Caco-2 (cell line): ENCODE data around the gene MDFIC. TPM values are rescaled to one million over a fixed set of nuclear protein-coding genes. Genes with fewer than 3 reads are reported as not detected.

Source experiments
- BruUV-seq: library from RNA; stranded (reverse); fragments of 400-500 nt; replicated peaks from 2 replicates; lab custom pipeline; 2021; lab: Mats Ljungman, UMichigan
- CTCF ChIA-PET: fragments of 300-600 bp; sonication (Branson Sonifier 250); formaldehyde crosslinking; loops from one replicate; lab custom pipeline; 2022; ENCODE audit warnings: antibody characterized with exemption; lab: Charles Lee
- POLR2A ChIA-PET: fragments of 300-600 bp; sonication (Branson Sonifier 250); formaldehyde crosslinking; loops from one replicate; lab custom pipeline; 2022; ENCODE audit warnings: antibody characterized with exemption; lab: Charles Lee
- DNase-seq, 2 experiments: peaks; one replicate each; pipeline versions ENCODE4 v3.0.0 to v3.0.0-alpha.2; 2020 to 2022
- H3K27me3 ChIP-seq: replicated peaks from 2 replicates; pipeline ENCODE4 v1.6.0; 2011; ENCODE audit warnings: low read length; ENCODE audit not compliant: control insufficient read depth, insufficient read depth
- H3K36me3 ChIP-seq: 2 replicates; pipeline ENCODE4 v1.5.1; 2011; ENCODE audit warnings: low read length; ENCODE audit not compliant: control insufficient read depth, insufficient read depth
- H3K4me1 ChIP-seq: fragments of 250-450 bp; sonication (Bioruptor Pico); 2 replicates; pipeline ENCODE4 v1.5.1; 2020; ENCODE audit warnings: mild to moderate bottlenecking
- H3K4me3 ChIP-seq: 2 replicates; pipeline ENCODE4 v1.5.1; 2011; ENCODE audit warnings: low read depth, mild to moderate bottlenecking, control low read depth, low read length
- H3K9me3 ChIP-seq: fragments of 250-450 bp; sonication (Bioruptor Pico); 2 replicates; pipeline ENCODE4 v1.5.1; 2020; ENCODE audit warnings: mild to moderate bottlenecking, moderate library complexity
- H3K27ac Mint-ChIP-seq: one replicate; pipeline ENCODE4 v1.8.0; 2022; ENCODE audit warnings: mixed read lengths; ENCODE audit not compliant: unreplicated experiment
- H3K27me3 Mint-ChIP-seq: one replicate; pipeline ENCODE4 v1.8.0; 2022; ENCODE audit warnings: mixed read lengths; ENCODE audit not compliant: insufficient read depth, unreplicated experiment
- H3K36me3 Mint-ChIP-seq: one replicate; pipeline ENCODE4 v1.8.0; 2022; ENCODE audit warnings: mild to moderate bottlenecking, mixed read lengths; ENCODE audit not compliant: insufficient read depth, unreplicated experiment
- H3K4me1 Mint-ChIP-seq: one replicate; pipeline ENCODE4 v1.8.0; 2022; ENCODE audit warnings: low read depth, mixed read lengths; ENCODE audit not compliant: unreplicated experiment
- H3K4me3 Mint-ChIP-seq: one replicate; pipeline ENCODE4 v1.8.0; 2022; ENCODE audit warnings: mild to moderate bottlenecking, moderate library complexity, mixed read lengths; ENCODE audit not compliant: unreplicated experiment
- H3K9me3 Mint-ChIP-seq: one replicate; pipeline ENCODE4 v1.8.0; 2022; ENCODE audit warnings: mixed read lengths; ENCODE audit not compliant: unreplicated experiment
- intact Hi-C: fragments of 100-400 bp; cut with micrococcal nuclease; formaldehyde crosslinking; loops from one replicate; pipeline ENCODE4 v1.10.0; 2022; ENCODE audit not compliant: unreplicated experiment
- total RNA-seq: library from RNA; stranded (reverse); gene quantifications from 2 replicates; pipeline ENCODE4 v1.2.3, GENCODE V29; 2022
- TF ChIP-seq, protein P1 (sequence below), 2 experiments: fragments of 200-600 bp in 1 of 2; IDR thresholded peaks; 1 replicate in 1 of 2; 2 replicates in 1 of 2; pipeline versions ENCODE4 v1.5.1 to v1.8.0; 2011 to 2022; ENCODE audit warnings: antibody characterized with exemption in 1 of 2, control low read depth in 1 of 2, inconsistent platforms in 1 of 2, low read depth in 1 of 2, low read length in 1 of 2, mild to moderate bottlenecking in 1 of 2, moderate library complexity in 1 of 2; ENCODE audit not compliant: insufficient read depth in 1 of 2, severe bottlenecking in 1 of 2, unreplicated experiment in 1 of 2

Gene MDFIC
- total RNA-seq, 1 experiment from 2014 or later, result 2.7 TPM

DNA sequence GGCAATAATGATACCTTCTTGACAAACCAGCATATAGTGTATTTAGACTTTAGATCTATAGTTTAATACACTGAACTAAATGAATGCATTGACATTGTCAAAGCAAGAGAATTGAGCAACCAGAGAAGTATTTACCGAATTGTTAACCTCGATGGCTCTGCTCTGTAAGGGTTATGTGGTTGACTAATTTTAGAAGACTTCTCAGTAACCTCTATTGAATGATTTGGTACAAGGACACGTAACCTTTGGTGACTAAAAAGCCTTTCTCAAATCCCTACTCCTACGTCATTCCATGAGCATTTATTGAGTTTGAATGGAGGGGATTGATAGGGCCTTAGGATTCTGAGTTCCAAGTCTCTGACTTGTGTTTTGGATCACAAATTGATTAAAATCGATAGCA lies 67.6 kb downstream of the MDFIC start:
- ChIA-PET CTCF (no interaction called here), POLR2A (no interaction called here)
- TF ChIP-seq, protein P1, sequence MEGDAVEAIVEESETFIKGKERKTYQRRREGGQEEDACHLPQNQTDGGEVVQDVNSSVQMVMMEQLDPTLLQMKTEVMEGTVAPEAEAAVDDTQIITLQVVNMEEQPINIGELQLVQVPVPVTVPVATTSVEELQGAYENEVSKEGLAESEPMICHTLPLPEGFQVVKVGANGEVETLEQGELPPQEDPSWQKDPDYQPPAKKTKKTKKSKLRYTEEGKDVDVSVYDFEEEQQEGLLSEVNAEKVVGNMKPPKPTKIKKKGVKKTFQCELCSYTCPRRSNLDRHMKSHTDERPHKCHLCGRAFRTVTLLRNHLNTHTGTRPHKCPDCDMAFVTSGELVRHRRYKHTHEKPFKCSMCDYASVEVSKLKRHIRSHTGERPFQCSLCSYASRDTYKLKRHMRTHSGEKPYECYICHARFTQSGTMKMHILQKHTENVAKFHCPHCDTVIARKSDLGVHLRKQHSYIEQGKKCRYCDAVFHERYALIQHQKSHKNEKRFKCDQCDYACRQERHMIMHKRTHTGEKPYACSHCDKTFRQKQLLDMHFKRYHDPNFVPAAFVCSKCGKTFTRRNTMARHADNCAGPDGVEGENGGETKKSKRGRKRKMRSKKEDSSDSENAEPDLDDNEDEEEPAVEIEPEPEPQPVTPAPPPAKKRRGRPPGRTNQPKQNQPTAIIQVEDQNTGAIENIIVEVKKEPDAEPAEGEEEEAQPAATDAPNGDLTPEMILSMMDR (IDR thresholded peaks at IDR 0.05; ENCODE audit: insufficient read depth in 1 of 2, low read depth in 1 of 2, low read length in 1 of 2, severe bottlenecking in 1 of 2, unreplicated experiment in 1 of 2), result no peak
- H3K9me3 ChIP-seq, result no peaks in the 10 kb centered on the region
- Mint-ChIP-seq H3K27me3 (no peaks in the 10 kb centered on the region), H3K4me3 (no peak overlapping the region), H3K36me3 (no peaks in the 10 kb centered on the region), H3K27ac (no peak overlapping the region), H3K4me1 (peaks cover 10% of the 10 kb centered on the region), H3K9me3 (peaks cover 8% of the 10 kb centered on the region)
- intact Hi-C loops, result no loop called here
- no peaks in the 10 kb centered on the region for H3K4me1 ChIP-seq
- no peak overlapping the region for H3K4me3 ChIP-seq
- no peaks in the 10 kb centered on the region for H3K36me3 ChIP-seq
- no TSS peak for BruUV-seq
- no peak for DNase-seq
- H3K27me3 ChIP-seq, result no peaks in the 10 kb centered on the region

DNA sequence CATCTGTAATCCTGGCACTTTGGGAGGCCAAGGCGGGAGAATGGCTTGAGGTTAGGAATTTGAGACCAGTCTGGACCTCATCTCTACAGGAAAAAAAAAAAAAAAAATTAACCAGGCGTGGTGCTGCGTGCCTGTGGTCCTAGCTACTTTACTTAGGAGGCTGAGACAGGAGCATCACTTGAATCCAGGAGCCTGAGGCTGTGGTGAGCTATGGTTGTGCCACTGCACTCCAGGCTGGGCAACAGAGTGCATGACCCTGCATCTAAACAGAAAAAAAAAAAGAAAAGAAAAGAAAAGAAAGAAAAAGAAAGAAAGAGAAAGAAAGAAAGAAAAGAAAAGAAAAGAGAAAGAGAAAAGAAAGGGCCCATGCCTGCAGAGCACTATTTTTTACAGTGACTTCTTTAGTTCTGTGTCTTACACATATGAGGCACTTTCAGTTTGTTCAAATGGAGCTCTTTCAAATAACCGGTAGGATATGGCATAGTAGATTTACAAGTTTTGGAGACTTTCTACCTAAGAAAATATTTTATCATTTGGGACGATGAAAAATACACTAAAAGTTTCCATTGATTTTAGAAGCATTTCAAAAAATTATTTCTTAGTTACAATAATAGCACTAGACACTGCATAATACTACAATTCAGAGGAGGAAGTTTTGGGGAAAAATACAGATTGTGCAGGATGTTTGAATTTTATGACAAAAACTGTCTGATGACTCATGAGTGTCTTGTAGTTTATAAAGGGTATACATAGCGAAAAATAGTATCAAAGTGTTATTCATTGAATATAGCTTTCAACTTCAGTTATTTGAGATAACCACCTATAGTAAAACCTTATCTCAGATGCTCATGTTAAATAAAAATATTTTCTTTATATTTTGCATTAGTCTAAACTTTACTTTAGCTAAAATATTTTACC lies 75.9 kb downstream of the MDFIC start:
- H3K36me3 Mint-ChIP-seq, result no peaks in the 10 kb centered on the region
- Histone ChIP-seq H3K36me3 (no peaks in the 10 kb centered on the region), H3K4me3 (no peak overlapping the region), H3K27me3 (no peaks in the 10 kb centered on the region), H3K4me1 (no peaks in the 10 kb centered on the region), H3K9me3 (no peaks in the 10 kb centered on the region)
- ChIA-PET POLR2A (no interaction called here), CTCF (no interaction called here)
- no peak overlapping the region for H3K4me3 Mint-ChIP-seq
- intact Hi-C loops, result no loop called here
- no TSS peak for BruUV-seq
- peaks cover 5% of the 10 kb centered on the region for H3K4me1 Mint-ChIP-seq
- no peak overlapping the region for H3K27ac Mint-ChIP-seq
- no peak for DNase-seq
- H3K27me3 Mint-ChIP-seq, result no peaks in the 10 kb centered on the region
- H3K9me3 Mint-ChIP-seq, result peaks cover 8% of the 10 kb centered on the region
- TF ChIP-seq, protein P1 (IDR thresholded peaks at IDR 0.05; ENCODE audit: insufficient read depth in 1 of 2, low read depth in 1 of 2, low read length in 1 of 2, severe bottlenecking in 1 of 2, unreplicated experiment in 1 of 2), result no peak

DNA sequence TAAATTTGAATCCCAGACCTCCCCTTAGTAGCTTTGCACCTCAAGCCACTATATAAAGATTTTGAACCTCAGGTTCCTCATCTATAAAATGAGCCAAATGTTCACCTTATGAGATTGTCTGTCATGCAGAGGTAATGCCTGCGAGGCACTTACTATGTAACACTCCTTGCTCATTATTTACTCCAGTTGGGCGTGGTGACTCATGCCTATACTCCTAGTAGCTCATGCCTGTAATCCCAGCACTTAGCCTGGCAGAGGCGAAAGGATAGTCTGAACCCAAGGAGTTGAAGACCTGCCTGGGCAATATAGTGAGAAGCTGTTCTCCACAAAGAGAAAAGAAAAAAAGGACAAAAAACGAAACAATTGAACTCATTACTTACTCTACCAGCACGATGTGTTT lies 82.2 kb downstream of the MDFIC start:
- H3K36me3 Mint-ChIP-seq, result no peaks in the 10 kb centered on the region
- no peak for DNase-seq

More for the DNA sequence above, 82.2 kb downstream of the MDFIC start:
- no peak overlapping the region for H3K4me3 ChIP-seq
- CTCF ChIA-PET, result no interaction called here
- H3K4me1 ChIP-seq, result 0 out of 2 replicates have a peak, but pooled peaks cover 4% of the 10 kb centered on the region
- no peaks in the 10 kb centered on the region for H3K27me3 ChIP-seq
- Mint-ChIP-seq H3K4me1 (peaks cover 25% of the 10 kb centered on the region), H3K9me3 (no peaks in the 10 kb centered on the region), H3K4me3 (no peak overlapping the region), H3K27ac (no peak overlapping the region), H3K27me3 (no peaks in the 10 kb centered on the region)
- POLR2A ChIA-PET, result no interaction called here
- TF ChIP-seq, protein P1 (IDR thresholded peaks at IDR 0.05; ENCODE audit: insufficient read depth in 1 of 2, low read depth in 1 of 2, low read length in 1 of 2, severe bottlenecking in 1 of 2, unreplicated experiment in 1 of 2), result no peak
- no peaks in the 10 kb centered on the region for H3K9me3 ChIP-seq
- intact Hi-C loops, result no loop called here
- BruUV-seq, result no TSS peak
- H3K36me3 ChIP-seq, result no peaks in the 10 kb centered on the region
